ENCODE results near the gene FLNA. TPM values are rescaled to one million over a fixed set of nuclear protein-coding genes. Genes with fewer than 3 reads are reported as not detected.

The FLNA gene
- total and polyA plus RNA-seq, 2 experiments from 2014 or later = 396 to 468 TPM

GRCh38 chrX:154320406-154320805 is 54.0 kb downstream of the FLNA start:
- H4K20me1 ChIP-seq (ENCODE audit: insufficient read depth, poor library complexity, severe bottlenecking) = no peaks in the 10 kb centered on the region

GRCh38 chrX:154317391-154317995 is 56.9 kb downstream of the FLNA start:
- 41% methylated on average over 7 of the region's 7 CpGs for WGBS (ENCODE audit: low lambda C conversion rate, missing lambda C conversion rate)
- Histone ChIP-seq H3K36me3 (replicated peaks; ENCODE audit: insufficient read depth, low read depth) (no peaks in the 10 kb centered on the region), H4K20me1 (ENCODE audit: insufficient read depth, poor library complexity, severe bottlenecking) (no peaks in the 10 kb centered on the region), H3K9me2 (replicated peaks; ENCODE audit: insufficient read depth) (no peaks in the 10 kb centered on the region), H3K4me1 (ENCODE audit: insufficient read depth) (no peaks in the 10 kb centered on the region), H3K4me3 (no peak overlapping the region), H3K27ac (no peak overlapping the region), H3K9me3 (ENCODE audit: low read depth) (no peaks in the 10 kb centered on the region), H3K79me2 (no peaks in the 10 kb centered on the region), H3K27me3 (no peaks in the 10 kb centered on the region), H3K4me2 (no peak overlapping the region), H2AFZ (no peak overlapping the region)
- DNase-seq (ENCODE audit: low spot score) = peak; percentile 33
- peak; percentile 31 for TF ChIP-seq CTCF (IDR thresholded peaks at IDR 0.05; ENCODE audit: poor library complexity)
- TF ChIP-seq EZH2phosphoT487 (IDR thresholded peaks at IDR 0.05; ENCODE audit: low read depth, severe bottlenecking, unreplicated experiment) = no peak
- no peak for TF ChIP-seq EZH2 (IDR thresholded peaks at IDR 0.05; ENCODE audit: borderline replicate concordance)

More at GRCh38 chrX:154320406-154320805, 54.0 kb downstream of the FLNA start:
- Histone ChIP-seq H3K36me3 (replicated peaks; ENCODE audit: insufficient read depth, low read depth) (no peaks in the 10 kb centered on the region), H3K27me3 (no peaks in the 10 kb centered on the region), H3K4me3 (no peak overlapping the region), H2AFZ (no peak overlapping the region), H3K27ac (no peak overlapping the region), H3K9me2 (replicated peaks; ENCODE audit: insufficient read depth) (no peaks in the 10 kb centered on the region), H3K4me2 (no peak overlapping the region), H3K79me2 (no peaks in the 10 kb centered on the region), H3K9me3 (ENCODE audit: low read depth) (no peaks in the 10 kb centered on the region), H3K4me1 (ENCODE audit: insufficient read depth) (no peaks in the 10 kb centered on the region)
- no peak for DNase-seq (ENCODE audit: low spot score)
- no peak for TF ChIP-seq EZH2phosphoT487 (IDR thresholded peaks at IDR 0.05; ENCODE audit: low read depth, severe bottlenecking, unreplicated experiment)
- TF ChIP-seq CTCF (IDR thresholded peaks at IDR 0.05; ENCODE audit: poor library complexity) = no peak
- no peak for TF ChIP-seq EZH2 (IDR thresholded peaks at IDR 0.05; ENCODE audit: borderline replicate concordance)
- WGBS (ENCODE audit: low lambda C conversion rate, missing lambda C conversion rate) = 88% methylated on average over 11 of the region's 11 CpGs

GRCh38 chrX:154315416-154315815 is 59.0 kb downstream of the FLNA start:
- Histone ChIP-seq H3K4me3 (no peak overlapping the region), H3K9me3 (ENCODE audit: low read depth) (no peaks in the 10 kb centered on the region), H3K9me2 (replicated peaks; ENCODE audit: insufficient read depth) (no peaks in the 10 kb centered on the region), H3K4me1 (ENCODE audit: insufficient read depth) (no peaks in the 10 kb centered on the region), H4K20me1 (ENCODE audit: insufficient read depth, poor library complexity, severe bottlenecking) (no peaks in the 10 kb centered on the region), H3K36me3 (replicated peaks; ENCODE audit: insufficient read depth, low read depth) (no peaks in the 10 kb centered on the region), H3K27me3 (no peaks in the 10 kb centered on the region), H3K27ac (no peak overlapping the region), H3K79me2 (no peaks in the 10 kb centered on the region), H3K4me2 (no peak overlapping the region), H2AFZ (no peak overlapping the region)
- DNase-seq (ENCODE audit: low spot score) = no peak
- 79% methylated on average over 3 of the region's 3 CpGs for WGBS (ENCODE audit: low lambda C conversion rate, missing lambda C conversion rate)
- TF ChIP-seq CTCF (IDR thresholded peaks at IDR 0.05; ENCODE audit: poor library complexity) (no peak), EZH2phosphoT487 (IDR thresholded peaks at IDR 0.05; ENCODE audit: low read depth, severe bottlenecking, unreplicated experiment) (no peak), EZH2 (IDR thresholded peaks at IDR 0.05; ENCODE audit: borderline replicate concordance) (no peak)

Data from hepatocyte (in vitro differentiated cells).